Measurements from ENCODE around the gene PGAM1. TPM values are rescaled to one million over a fixed set of nuclear protein-coding genes. Genes with fewer than 3 reads are reported as not detected.

The PGAM1 gene
- total RNA-seq, 1 experiment from 2014 or later, result 497 TPM

DNA sequence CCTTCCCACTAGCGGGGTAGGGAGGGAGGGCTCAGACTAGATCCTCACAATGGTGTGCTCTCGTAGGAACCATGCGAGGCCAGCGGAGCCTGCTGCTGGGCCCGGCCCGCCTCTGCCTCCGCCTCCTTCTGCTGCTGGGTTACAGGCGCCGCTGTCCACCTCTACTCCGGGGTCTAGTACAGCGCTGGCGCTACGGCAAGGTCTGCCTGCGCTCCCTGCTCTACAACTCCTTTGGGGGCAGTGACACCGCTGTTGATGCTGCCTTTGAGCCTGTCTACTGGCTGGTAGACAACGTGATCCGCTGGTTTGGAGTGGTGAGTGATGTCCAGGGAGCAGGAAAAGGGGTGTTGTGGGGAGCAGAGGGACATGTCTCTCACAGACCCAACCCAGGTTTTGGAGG, 25.6 kb downstream of the PGAM1 start:
- no TSS peak for BruUV-seq (replicated peaks)
- Histone ChIP-seq H3K4me1 (ENCODE audit: control insufficient read depth in 1 of 2, insufficient read depth in 2 of 2, low read length in 2 of 2) (peaks cover 6 to 9% of the 10 kb centered on the region in 2 experiments), H3K4me3 (replicated peaks in 1 of 2; ENCODE audit: low read depth in 1 of 2, low read length in 2 of 2) (no peak overlapping the region), H3K9ac (ENCODE audit: low read length) (no peak overlapping the region), H3K36me3 (ENCODE audit: control insufficient read depth in 1 of 2, insufficient read depth in 2 of 2, low read length in 2 of 2) (peaks cover 13 to 21% of the 10 kb centered on the region in 2 experiments), H3K27me3 (ENCODE audit: insufficient read depth, low read length) (no peaks in the 10 kb centered on the region), H4K20me1 (ENCODE audit: insufficient read depth) (no peaks in the 10 kb centered on the region), H3K27ac (ENCODE audit: low read depth, low read length) (no peak overlapping the region), H3K4me2 (ENCODE audit: low read length) (no peak overlapping the region), H3K79me2 (ENCODE audit: insufficient read depth, low read length) (peaks cover 35% of the 10 kb centered on the region), H3K9me3 (ENCODE audit: control insufficient read depth in 1 of 2, insufficient read depth in 1 of 2, low read depth in 1 of 2, low read length in 2 of 2) (no peaks in the 10 kb centered on the region), H3K9me2 (ENCODE audit: insufficient read depth) (no peaks in the 10 kb centered on the region), H2AFZ (ENCODE audit: low read depth, low read length, poor library complexity, severe bottlenecking) (no peak overlapping the region)
- ChIA-PET POLR2A (no interaction called here), RAD21 (ENCODE audit: low non-redundant PET in 1 of 2, low total read pairs in 2 of 2, uncharacterized antibody in 2 of 2, unreplicated experiment in 2 of 2) (no interaction called here), CTCF (no interaction called here)
- DNase-seq (ENCODE audit: low read depth, low spot score) (no peak), ATAC-seq (no peak)
- TF ChIP-seq ZNF274 (IDR thresholded peaks at IDR 0.05; ENCODE audit: low read depth, low read length), result no peak
- no peak for TF ChIP-seq CBX3 (IDR thresholded peaks at IDR 0.05; ENCODE audit: low read depth)
- TF ChIP-seq RAD21 (IDR thresholded peaks at IDR 0.05; ENCODE audit: low read depth), result no peak
- no peak for TF ChIP-seq YY1 (IDR thresholded peaks at IDR 0.05; ENCODE audit: extremely low read depth, insufficient replicate concordance, low read depth, low read length)
- TF ChIP-seq EGR1 (IDR thresholded peaks at IDR 0.05; ENCODE audit: low read depth), result no peak
- TF ChIP-seq POLR2A (IDR thresholded peaks at IDR 0.05; ENCODE audit: borderline replicate concordance, extremely low read depth, insufficient read depth, insufficient read length), result no peak
- TF ChIP-seq ZFX (IDR thresholded peaks at IDR 0.05), result no peak
- no peak for TF ChIP-seq TCF7L2 (IDR thresholded peaks at IDR 0.05; ENCODE audit: borderline replicate concordance, extremely low read depth, insufficient read depth, insufficient read length)
- TF ChIP-seq, protein P1, sequence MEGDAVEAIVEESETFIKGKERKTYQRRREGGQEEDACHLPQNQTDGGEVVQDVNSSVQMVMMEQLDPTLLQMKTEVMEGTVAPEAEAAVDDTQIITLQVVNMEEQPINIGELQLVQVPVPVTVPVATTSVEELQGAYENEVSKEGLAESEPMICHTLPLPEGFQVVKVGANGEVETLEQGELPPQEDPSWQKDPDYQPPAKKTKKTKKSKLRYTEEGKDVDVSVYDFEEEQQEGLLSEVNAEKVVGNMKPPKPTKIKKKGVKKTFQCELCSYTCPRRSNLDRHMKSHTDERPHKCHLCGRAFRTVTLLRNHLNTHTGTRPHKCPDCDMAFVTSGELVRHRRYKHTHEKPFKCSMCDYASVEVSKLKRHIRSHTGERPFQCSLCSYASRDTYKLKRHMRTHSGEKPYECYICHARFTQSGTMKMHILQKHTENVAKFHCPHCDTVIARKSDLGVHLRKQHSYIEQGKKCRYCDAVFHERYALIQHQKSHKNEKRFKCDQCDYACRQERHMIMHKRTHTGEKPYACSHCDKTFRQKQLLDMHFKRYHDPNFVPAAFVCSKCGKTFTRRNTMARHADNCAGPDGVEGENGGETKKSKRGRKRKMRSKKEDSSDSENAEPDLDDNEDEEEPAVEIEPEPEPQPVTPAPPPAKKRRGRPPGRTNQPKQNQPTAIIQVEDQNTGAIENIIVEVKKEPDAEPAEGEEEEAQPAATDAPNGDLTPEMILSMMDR (IDR thresholded peaks at IDR 0.05 in 2 of 3, conservative IDR thresholded peaks at IDR 0.05 in 1 of 3; ENCODE audit: borderline replicate concordance in 1 of 3, insufficient read depth in 1 of 3, low read depth in 2 of 3, low read length in 2 of 3), result no peak
- TF ChIP-seq, protein P2, sequence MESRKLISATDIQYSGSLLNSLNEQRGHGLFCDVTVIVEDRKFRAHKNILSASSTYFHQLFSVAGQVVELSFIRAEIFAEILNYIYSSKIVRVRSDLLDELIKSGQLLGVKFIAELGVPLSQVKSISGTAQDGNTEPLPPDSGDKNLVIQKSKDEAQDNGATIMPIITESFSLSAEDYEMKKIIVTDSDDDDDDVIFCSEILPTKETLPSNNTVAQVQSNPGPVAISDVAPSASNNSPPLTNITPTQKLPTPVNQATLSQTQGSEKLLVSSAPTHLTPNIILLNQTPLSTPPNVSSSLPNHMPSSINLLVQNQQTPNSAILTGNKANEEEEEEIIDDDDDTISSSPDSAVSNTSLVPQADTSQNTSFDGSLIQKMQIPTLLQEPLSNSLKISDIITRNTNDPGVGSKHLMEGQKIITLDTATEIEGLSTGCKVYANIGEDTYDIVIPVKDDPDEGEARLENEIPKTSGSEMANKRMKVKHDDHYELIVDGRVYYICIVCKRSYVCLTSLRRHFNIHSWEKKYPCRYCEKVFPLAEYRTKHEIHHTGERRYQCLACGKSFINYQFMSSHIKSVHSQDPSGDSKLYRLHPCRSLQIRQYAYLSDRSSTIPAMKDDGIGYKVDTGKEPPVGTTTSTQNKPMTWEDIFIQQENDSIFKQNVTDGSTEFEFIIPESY (IDR thresholded peaks at IDR 0.05; ENCODE audit: extremely low read depth, insufficient replicate concordance, low read length), result no peak
- TF ChIP-seq SIN3A (IDR thresholded peaks at IDR 0.05; ENCODE audit: low read depth), result no peak
- no peak for TF ChIP-seq SRF (IDR thresholded peaks at IDR 0.05; ENCODE audit: low read depth)
- TF ChIP-seq, protein P3, sequence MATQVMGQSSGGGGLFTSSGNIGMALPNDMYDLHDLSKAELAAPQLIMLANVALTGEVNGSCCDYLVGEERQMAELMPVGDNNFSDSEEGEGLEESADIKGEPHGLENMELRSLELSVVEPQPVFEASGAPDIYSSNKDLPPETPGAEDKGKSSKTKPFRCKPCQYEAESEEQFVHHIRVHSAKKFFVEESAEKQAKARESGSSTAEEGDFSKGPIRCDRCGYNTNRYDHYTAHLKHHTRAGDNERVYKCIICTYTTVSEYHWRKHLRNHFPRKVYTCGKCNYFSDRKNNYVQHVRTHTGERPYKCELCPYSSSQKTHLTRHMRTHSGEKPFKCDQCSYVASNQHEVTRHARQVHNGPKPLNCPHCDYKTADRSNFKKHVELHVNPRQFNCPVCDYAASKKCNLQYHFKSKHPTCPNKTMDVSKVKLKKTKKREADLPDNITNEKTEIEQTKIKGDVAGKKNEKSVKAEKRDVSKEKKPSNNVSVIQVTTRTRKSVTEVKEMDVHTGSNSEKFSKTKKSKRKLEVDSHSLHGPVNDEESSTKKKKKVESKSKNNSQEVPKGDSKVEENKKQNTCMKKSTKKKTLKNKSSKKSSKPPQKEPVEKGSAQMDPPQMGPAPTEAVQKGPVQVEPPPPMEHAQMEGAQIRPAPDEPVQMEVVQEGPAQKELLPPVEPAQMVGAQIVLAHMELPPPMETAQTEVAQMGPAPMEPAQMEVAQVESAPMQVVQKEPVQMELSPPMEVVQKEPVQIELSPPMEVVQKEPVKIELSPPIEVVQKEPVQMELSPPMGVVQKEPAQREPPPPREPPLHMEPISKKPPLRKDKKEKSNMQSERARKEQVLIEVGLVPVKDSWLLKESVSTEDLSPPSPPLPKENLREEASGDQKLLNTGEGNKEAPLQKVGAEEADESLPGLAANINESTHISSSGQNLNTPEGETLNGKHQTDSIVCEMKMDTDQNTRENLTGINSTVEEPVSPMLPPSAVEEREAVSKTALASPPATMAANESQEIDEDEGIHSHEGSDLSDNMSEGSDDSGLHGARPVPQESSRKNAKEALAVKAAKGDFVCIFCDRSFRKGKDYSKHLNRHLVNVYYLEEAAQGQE (IDR thresholded peaks at IDR 0.05; ENCODE audit: low read depth), result no peak
- intact Hi-C loops (cut with micrococcal nuclease), result no loop called here
